ENCODE data around the gene MVP.

GRCh38 chr16:29848420-29849297, 28.4 kb downstream of the MVP start:
- TF ChIP-seq POLR2A (IDR thresholded peaks at IDR 0.05; ENCODE audit: low read depth, low read length) (no peak), POU2F2 (IDR thresholded peaks at IDR 0.05; ENCODE audit: low read depth, low read length) (no peak), POLR2AphosphoS5 (IDR thresholded peaks at IDR 0.05; ENCODE audit: low read depth, low read length) (no peak)

Data from GM12891 (cell line).